ENCODE measurements around the gene ANGPTL8.

ANGPTL8 gene

DNA sequence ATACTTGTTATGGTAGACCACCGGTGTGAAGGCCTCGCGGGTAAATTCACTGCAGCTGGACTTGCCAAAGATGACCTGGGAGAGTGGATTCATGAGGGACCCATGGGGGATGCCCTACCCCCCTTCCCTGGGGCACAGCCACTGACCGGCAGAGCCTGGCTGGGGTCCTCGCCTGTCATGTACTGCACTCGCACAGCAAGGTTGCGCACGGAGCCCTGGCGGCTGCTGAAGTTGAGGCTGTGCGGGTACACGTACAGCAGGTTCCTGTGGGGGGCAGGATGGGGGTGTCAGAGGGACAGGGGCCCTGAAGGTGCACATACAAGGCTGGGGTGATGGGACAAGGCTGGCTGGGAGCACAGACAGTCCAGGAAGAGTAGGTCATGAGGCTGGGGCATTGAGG is 1.4 kb upstream of the ANGPTL8 start:
- DNase-seq = no peak

DNA sequence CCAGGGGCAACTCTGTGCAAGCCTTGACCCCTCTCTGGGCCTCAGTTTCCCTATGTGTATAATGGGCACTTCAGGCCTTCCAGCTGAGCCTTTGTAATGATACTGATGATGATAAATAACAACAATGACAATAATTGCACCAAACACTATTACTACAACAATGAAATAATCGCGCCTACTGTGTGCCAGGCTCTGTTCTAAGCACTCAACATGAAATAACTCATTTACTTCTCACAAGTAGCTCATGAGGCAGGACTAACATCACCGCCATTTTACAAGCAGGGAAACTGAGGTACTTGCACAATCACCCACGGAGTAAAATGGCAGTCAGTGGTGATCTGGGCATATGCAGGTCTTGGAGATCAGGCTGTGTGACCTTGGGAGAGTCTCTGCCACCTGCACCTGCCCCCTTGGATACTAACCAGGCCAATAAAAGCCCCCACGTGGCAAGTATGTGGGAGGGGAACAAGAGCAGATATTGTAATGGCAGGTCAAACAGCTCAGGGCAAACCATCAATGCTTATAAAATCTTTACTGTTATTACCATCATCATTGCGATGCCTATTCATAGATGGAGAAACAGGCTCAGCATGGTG is 540 bp upstream of the ANGPTL8 start:
- DNase-seq = no peak

DNA sequence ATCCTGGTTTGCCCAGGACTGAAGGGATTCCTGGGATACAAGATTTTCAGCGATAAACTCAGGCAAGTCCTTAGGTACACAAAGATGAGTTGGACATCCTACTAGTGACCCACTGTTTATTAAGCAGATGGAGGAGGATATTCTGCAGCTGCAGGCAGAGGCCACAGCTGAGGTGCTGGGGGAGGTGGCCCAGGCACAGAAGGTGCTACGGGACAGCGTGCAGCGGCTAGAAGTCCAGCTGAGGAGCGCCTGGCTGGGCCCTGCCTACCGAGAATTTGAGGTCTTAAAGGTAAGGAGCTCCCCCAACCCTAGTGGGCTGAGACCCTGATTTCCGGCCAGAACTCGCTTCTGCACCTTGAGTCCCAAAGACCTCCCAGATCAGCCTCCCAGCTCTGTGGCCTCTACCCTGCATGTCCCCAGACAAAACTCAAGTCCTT is 607 bp downstream of the ANGPTL8 start:
- no peak for DNase-seq

DNA sequence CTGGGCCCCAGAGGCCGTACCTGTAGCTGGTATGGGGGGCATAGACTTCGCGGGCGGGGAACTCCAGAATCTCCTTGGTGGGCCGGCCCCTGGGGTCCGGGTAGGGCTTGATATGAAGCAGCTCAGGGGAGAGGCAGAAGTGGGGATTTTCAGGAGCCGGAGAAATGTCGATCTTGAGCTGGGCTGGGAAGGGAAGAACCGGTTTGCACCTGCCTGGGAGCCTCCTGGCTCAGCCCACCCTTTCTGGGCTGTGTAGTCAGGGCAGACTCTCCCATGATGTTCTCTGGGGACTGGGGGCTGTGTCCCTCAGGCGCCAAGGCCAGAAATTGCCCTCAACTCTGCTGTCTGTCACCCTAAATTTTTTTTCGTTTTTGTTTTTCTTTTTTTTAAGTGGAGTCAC is 2.6 kb downstream of the ANGPTL8 start:
- DNase-seq = no peak

DNA sequence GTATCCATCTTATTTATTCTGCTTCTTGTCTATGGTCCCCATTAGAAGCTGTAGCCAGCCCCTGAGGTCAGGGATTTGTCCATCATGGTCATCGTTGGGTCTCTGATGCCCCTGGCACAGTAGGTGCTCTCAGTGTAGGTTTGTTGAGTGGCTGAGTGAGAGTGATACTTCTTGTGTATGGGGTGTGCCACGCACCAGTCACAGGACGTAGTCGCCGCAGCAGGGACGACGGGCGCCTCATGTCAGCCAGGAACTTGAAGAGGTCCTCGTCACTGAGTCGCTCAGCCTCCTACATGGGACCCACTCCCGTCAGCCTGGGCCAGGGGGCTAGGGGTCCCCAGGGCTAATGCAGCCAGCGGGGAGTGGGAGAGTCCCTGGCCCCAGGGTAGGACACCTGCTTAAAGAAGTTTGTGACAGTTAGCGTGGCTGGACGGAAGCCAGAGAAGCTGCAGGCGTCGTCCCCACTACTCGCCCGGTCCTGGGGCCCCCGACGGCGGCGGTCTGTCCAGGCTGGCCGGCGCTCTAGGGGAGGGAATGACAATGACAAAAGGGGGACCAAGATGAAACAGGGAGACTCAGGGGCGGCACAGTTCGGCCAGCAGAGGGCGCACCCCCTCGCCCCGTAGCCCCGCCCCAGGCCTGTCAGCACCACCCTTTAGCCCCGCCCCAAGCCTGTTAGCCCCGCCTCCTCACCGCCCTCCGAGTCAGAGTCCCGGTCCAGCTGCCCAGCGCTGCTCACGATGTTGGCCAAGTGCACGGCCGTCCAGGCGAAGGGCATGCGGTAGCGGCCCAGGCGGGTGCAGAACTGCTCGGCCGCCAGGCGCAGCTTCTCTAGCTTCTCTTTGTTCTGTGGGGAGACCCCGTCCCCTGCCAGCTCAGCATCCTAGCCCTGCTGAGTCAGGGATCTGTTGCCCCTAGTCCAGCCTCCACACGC is 3.7 kb downstream of the ANGPTL8 start:
- no peak for DNase-seq

DNA sequence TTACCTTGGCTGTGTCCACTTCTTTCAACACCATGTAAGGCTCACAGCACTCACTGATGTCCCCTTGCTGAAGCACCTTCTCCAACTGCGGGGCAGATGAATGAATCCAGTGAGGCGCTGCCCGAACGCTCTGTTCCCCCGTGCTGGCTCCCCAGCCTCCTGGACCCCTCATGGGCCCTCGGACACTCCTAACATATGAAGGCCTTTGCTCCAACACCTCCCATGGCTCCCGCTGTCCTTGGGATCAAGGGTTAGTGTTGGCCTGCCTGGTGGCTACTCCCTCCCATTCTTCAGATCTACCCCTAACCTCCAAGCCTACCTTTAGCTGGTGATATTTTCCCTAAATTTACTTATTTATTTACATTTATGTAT is 4.4 kb downstream of the ANGPTL8 start:
- DNase-seq = no peak

DNA sequence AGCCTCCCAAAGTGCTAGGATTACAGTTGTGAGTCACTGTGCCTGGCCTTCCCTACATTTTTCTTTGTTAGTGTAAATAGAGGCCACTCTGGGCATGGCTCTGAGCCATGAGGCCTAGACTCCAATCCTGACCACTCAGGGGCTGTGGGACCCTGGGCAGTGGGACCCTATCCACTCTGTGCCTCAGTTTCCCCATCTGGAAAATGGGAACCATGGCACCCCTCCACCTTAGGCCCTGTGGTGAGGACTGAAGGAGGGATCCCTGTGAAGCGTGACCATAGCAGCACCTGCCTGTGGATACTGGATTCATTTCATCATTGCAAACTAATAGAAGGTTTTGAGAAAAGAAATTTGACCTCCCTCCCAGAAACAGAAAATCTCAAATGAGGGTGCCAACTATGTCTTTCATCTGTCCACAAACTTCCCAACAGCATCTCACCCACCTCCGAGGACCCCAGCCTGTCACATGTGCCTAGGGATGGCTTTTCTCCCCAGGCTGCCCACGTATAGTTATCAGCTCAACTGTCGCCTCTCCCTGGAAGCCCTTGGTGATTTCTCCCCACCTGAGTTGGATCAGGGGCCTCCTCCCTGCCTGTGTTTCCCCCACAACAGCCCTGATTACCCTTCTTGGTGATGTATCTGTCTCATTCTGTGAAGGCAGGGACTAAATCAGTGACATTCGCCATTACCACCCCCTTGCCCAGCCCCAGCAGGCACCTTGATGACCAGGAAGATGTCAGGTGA is 5.6 kb downstream of the ANGPTL8 start:
- DNase-seq = no peak

DNA sequence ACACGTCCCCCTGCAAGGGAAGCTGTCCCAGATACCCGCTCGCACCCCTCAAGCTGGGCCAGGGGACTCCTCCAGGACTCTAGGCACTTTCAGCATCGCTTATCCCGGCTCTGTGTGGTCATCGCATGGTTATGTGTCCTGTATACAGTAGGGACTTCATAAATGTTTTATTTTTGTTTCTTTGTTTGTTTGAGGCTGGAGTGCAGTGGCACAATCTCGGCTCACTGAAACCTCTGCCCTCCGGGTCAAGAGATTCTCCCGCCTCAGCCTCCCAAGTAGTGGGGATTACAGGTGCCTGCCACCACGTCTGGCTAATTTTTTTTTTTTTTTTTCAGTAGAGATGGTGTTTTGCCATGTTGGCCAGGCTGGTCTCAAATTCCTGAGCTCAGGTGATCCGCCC is 7.5 kb downstream of the ANGPTL8 start:
- no peak for DNase-seq

DNA sequence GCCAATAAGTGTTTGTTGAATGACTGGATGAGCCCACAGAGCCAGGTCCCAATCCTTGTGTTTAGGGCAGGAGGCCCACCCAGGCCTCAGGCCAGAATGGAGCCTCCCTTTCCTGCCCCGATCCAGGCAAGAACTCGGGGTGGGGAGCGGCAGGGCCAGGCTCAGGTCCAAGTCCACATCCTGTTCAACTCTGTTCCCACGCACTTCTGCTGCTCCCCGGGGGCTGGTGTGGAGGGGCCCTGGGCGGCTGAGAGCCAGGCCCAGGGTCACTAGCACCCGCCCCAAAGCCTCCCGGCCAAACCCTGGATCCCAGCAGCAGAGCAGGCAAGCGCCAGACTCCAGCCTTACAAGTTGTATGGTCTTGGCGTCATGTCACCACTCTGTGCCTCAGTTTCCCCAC is 8.0 kb downstream of the ANGPTL8 start:
- no peak for DNase-seq

DNA sequence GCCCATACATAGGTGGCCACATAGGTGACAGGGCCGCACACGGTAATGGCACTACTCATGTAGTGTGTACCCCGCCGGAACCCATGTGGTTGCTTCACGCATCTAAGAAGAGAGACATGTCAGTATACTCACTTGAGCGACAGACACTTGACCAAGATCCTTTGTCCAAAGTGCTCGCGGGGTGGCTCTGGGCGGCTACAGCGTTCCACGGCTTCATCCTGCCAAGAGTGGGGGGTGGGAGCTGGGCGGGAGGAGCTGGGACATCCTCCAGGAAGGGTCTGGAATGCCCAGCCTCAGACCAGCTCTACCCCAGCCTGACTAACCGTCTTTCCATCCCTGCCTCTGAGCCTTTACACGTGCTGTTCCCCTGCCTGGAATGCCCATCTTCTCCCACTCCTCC is 8.5 kb downstream of the ANGPTL8 start:
- no peak for DNase-seq

DNA sequence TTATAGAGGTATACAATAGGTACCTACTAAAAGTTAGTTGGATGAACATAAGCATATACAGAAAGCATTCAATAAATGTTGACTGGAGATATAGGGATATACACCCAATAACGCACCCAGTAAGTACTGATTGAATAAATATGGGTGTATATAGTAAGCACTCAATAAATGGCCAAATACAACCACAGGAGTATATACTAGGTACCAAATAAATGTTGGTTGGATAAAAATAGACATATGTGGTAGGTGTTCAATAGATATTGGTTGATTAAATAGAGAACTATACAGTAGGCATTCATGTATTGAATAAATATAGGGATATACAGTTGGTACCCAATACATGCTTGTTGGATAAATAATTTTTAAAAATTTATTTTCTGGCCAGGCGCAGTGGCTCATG is 9.4 kb downstream of the ANGPTL8 start:
- no peak for DNase-seq

DNA sequence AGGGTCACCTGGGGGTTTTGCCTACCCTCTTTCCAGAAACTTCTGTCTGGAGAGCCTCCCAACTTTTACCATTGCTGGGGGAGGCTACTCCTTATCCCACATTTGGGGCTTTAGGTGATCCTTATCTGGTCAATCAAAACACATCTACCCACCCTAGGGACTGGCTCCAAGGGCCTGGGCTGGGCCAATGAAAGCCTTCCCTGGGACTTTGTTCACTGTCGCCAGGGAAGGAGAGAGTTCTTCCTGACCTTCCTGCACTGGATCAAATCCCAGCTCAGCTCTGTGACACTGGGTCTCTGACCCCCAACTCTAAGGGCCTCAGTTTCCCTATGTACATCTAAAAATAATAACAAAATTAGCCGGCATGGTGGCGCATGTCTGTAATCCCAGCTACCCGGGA is 11.8 kb downstream of the ANGPTL8 start:
- no peak for DNase-seq

DNA sequence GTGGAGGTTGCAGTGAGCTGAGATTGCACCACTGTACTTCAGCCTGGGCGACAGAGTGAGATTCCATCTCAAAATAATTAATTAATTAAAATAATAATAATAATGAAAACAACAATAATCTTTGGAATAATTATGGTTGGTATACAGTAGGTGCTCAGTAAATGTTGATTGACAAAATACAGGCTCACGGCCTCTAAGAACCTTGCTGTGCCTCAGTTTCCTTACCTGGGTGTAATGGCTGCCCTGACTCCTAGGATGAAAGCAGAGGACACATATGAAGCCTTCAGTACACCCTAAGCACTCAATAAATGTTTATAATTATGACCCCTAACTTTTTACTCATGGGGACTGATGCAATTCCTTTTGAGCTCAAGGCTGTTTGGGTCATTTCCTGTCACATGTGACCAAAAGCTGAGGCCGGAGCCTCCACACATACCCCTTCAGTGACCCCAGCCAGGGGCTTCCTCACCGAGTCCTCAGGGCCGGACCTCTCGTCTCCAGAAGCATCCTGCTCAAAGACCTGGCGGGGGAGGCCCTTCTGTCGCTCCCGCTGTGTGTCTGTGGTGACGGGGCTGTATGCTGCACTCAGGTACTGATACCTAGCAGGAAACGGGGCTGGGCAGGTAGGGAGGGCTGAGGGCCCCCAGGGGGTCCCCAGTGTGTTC is 12.4 kb downstream of the ANGPTL8 start:
- no peak for DNase-seq

DNA sequence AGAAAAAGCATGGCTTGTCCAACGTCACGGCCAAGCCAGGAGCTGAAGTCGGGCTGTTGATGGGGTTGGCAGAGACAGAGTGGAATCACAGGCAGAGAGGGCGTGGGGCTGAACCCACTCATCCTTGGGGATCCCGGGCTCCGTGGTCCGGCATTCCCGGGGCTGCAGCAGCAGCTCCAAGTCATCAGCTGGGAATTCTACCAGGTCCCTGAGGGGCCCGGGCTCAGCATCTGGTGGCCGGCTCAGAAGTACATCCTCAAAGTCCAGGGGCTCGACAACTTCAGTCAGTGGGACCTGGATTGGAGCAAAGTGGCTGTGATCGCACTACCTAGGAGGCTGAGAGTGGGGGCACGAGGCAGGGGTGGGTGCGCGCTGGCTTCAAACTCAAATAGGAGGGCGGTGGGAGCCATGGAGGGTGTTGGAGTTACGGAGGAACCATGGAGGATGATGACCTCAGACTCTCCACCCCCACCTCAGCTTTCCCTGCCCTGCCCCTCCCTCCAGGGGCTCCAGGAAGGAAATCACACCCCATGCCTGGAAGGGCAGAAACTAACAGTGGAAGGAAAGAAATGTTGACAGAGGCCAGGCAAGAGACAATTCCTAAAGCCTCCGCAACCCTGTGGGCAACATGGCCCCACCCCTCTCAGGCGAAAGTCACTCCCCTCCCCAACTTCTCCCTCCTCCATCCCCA is 13.4 kb downstream of the ANGPTL8 start:
- no peak for DNase-seq

DNA sequence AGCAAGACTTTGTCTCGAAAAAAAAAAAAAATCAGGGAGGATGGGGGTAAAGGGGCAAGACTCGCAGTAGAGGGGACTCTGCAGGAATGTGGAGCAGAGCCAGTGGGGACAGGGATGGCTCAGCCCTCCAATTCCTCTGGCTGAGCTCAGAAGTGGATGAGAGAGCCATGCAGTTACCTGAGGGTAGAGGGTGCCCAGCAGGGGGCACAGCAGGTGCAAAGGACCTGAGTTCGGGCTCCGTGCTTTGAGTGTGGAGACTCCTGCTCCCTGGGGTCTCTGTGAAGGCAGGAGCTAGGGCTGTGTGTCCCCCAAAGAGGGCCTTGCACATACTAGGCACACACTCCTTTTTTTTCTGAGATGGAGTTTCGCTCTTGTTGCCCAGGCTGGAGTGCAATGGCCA is 15.2 kb downstream of the ANGPTL8 start:
- no peak for DNase-seq

DNA sequence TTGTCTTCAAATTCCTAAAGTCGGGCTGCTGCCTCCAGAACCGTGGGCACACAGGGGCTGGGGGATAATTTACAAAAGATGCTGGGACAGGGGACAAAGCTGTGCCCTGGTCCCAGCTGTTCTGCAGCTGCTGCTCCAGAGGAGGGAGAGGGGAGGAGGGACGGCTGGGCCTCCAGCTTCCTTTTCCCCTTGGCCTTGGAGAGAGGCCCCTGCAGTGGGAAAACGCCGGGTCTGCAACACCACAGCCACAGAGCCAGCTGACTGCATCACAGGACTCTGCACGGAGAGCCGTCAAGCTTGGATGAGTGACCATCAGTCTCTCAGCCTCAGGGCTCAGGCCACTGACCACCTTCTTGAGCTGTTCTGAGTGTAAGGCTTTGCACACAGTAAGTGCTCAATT is 16.8 kb downstream of the ANGPTL8 start:
- no peak for DNase-seq

DNA sequence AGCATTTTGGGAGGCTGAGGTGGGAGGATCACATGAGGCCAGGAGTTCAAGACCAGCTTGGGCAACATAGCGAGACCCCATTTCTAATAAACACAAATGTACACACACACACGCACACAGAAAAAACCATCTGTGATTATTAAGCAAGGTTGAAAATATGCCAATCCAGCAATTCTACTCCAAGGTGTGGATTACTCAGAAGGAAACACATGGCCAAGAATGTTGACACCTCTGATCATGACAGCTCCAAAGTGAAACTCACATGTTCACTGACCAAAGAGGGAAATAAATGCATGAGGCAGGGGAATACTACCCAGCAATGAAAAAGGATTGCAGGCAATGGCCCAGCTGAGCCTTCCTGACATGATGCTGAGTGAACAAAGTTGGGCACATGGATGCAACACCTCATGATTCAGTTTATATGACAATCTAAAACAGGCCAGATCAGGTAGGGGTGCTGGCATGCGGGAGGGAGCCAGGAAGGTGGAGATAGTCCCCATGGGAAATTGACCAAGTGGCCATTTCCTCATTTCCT is 18.5 kb downstream of the ANGPTL8 start:
- DNase-seq = no peak

DNA sequence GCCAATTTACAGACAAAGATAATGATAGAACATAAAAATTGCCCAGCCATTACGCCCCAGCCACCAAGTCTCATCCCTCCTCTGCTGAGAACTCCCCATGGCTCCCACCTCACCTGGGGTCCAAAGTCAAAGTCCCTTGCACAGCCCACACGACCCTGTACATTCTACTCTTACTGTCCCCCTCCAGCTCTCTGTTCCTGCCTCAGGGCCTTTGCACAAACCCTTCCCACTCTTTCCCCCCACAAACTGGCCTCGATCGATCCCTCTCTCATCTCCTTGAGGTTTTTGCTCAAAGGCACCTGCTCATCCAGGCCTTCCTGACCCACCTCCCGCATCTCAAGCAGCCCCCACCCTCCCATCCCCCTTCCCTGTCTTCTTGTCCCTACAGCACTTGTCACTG is 21.6 kb downstream of the ANGPTL8 start:
- DNase-seq = no peak

DNA sequence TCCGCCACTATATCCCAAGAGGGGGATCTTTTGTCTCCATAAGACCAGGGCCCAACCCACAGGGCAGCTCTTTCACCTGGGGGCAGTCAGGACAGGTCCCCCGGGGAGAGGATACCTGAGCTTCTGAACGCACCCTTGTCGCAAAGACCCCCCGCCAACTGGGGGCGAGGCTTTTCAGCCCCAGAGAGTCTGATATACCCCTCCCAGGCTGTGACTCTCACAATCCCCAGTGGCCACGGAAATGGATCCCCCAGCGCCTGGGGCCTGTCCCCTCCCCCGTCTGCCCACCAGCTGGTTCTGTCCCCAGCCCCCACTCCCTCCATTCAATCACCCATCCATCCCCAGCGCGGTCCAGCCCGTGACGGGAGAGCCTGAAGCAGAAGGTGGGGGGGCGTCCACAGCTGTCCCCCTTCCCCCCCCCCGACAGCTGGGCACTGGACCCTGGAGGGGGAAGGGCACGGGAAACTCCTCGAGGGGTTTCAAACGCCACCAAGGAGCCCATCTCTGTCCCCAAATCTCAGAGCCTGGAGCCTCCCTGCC is 22.1 kb downstream of the ANGPTL8 start:
- DNase-seq = no peak

DNA sequence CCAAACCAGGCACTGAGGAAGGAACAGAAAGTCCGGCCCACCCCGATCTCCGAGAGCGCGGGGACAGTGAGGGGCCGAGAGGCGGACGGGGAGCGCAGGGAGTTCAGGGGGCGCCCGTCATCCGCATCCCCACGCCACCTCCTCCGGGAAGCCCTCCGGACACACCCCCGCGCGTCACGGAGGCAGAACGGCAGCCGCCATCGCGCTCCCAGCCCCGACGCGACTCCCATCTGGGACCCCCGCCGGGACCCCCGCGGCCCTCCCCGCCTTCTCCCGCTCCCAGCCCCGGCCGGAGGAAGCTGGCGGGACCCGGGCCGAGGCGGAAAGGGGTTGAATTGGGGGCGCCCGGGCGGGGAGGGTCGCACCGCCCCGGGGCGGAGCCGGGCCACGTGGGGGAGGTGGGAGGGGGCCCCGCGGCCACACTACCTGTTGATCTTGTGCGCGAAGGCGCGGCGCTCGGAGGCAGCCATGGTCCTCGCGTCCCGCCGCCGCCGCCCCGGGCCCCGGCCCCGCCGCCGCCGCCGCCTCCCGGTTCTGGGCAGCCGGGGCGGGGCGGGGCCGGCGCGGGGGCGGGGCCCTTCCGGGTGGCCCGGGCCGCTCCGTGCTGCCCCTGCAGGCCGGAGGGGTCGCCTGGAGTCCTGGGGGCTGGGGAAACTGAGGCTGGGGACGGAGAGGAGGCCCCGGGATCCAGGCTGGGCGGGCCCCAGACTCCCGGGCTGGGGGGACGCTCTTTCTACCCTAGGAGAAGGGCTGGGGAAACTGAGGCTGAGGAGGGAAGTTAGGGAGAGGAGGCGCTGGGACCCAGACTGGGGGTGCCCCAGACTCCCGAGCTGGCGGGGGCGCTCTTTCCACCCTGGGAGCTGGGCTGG is 22.8 kb downstream of the ANGPTL8 start, which contains the start of gene DOCK6:
Gene DOCK6 (minus strand): TSS at position 554 of the 869 bp plus-strand sequence. CDS start 84 bp downstream, at position 470.
- no peak for DNase-seq

DNA sequence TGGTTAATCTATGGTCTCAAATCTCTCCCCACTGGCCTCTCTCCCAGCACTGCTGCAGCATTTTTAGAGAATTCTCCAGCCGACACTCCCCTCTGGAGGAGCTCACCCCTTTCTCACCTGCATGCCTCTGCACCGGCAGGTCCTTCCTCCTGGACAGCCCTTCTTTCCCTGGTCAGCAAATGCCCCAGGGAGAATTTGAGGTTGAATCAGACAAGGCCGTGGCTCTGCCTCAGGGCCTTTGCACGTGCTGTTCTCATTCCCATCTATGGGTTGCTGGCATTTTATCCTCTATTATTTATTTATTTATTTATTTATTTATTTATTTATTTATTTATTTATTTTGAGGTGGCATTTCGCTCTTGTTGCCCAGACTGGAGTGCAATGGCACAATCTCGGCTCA is 24.3 kb downstream of the ANGPTL8 start:
- DNase-seq = no peak

All from NCI-H2171 treated with DMSO at 0.1 percent for 48 hours (cell line).